Kidney capillary endothelial cell (primary cell): ENCODE data around the gene TMEM245.
A peak's percentile ranks its signal among the peaks of the same experiment; 100 is the strongest.

Experiments used
- DNase-seq: peaks from one replicate; pipeline ENCODE4 v3.0.0-alpha.2; 2018; ENCODE audit warnings: low spot score

The TMEM245 gene

DNA sequence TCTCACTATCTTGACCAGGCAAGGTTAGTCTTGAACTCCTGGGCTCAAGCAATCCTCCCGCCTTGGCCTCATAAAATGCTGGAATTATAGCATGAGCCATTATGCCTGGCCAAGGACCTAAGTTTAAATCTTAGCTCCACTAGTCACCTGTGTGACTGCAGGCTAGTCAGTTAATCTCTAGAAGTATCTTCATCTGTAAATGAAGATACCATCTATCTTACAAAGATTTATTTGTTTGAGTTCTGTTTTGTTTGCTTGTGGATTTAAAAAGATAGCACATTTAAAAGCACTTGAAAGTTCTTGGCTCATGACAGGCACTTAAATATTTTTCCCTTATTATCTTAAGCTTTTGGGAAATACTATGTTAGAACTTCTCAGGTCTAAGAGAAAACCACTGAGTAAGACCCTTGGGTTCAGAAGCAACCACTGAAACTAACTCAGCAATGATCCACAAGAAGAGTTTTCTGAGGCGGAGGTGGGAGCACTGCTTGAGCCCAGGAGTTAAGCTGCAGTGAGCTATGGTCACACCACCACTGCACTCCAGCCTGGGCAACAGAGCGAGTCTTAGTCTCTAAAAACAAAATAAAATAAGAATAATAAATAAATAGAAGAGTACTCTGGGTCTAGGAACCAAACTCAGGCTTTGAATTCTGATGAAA, 19.1 kb downstream of the TMEM245 start:
- no peak for DNase-seq

DNA sequence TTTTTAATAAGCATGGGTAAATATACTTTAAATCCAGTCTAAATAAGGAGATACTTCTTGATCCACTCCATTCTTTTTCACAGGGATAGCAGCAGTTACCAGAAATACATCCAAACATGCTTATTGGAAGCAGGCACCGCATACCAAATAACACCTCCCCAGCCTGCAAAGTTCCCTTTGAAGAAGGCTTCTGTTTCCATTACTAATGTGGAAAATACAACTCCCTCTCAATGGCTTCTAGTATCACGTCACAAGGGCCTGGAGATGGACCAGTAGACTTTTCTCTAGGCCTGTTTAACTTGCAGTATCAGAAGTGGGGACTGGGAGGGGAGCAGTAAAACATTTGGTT, 20.8 kb downstream of the TMEM245 start:
- DNase-seq, result no peak

DNA sequence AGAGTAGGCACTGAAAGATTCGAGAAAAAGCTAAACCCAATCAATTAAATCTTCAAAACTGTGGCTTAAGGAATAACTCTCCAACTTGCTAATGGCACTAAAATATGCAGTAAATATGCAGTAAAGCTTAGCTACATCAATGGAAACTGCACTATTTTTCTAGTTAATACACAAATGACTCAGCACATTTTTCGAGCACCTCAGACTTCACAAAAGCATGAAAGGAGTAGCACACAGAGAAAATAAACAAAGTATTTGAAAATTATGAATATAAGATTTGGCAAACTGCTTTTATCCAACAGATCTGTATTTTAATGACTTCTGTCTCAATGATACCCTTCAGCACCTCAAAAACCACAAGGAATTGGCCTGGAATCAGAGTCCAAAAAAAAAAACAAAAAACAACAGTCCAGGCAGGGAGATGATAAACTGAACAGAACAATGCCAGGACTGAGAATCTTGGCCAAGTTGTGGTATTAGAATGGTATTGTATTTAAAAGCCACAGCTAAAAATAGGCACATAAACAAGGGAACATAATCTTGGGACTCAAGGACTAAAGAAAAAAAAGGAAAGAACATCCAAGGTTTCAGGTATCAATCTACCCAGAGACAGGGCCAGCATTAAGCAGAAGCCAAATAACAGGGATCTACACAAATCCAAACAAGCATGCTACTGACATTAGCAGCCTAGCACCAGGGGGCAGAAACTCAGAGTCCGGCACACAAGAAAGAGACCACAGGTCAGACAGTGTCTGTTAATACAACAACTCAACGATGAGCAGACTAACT, 21.4 kb downstream of the TMEM245 start:
- no peak for DNase-seq

DNA sequence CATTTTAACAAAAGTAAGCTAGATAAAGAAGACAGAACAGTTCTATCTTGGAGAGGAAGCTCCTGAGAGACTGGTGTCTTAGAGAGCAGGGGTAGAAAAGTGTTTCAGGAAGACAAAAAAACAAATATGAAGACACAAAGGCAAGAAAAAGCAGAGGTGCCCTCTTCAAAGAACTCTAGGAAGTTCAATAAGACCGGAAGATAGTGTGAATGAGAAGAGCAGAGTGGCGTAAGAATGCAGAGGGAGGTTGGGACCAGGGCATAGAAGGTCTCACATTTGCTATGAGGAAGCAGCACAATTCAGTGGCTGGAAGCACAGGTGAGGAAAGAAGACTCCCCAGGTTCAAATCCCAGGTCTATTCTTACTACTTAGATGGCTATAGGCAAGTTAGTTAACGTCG, 22.6 kb downstream of the TMEM245 start:
- DNase-seq, result no peak

DNA sequence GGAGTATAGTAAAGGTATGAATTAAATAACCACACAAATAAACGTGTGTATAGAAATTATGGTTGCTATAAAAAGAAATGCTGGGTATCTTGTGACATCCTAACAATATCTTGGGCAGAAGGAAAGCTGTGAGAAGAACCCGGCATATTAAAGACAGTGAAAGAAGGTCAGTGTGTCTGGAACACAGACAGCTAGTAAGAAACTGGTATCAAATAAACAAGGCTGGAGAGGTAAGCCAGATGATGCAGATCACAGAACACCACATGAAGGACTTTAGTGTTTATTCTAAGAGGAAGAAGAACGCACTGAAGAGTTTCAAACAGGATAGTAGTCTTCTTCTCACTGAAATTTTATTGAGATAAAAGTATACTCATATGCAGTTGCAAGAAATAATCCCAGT, 24.4 kb downstream of the TMEM245 start:
- no peak for DNase-seq

DNA sequence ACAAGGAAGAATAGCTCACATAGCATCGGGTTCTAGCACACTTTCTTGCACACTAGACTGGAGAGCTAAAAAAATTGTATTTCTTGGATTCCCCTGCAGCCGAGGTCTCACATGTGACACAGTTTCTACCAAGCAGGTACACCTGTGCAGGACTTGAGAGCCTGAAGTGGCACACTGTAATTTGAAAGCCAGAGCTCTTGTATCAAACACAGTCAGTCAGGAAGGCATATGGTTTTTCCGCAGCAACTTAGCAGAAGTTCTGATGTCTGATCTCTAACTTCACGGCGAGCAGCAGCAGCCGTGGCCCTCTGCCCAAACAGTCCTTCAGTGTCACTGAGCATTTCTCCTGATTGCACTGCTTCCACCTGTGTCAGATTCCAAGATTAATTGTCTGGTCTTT, 25.5 kb downstream of the TMEM245 start:
- DNase-seq, result no peak

DNA sequence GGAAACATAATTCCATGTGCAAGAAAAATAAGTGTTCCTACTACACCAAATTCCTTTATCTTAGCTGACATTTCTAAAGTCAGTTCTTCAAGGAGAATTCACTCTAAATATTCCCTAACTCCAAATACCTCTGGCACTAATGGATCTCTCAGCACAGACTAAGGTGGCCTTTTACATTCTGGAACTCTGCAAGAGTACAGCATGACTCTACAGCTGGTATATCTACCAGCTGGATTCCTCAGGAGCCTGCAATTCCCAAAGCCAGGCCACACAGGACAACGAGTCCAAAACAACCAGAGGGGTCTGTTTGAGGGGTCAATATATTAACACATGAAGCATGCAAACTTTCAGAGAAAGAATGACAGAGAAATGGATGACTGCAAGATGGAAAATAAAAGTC, 27.2 kb downstream of the TMEM245 start:
- DNase-seq, result no peak

DNA sequence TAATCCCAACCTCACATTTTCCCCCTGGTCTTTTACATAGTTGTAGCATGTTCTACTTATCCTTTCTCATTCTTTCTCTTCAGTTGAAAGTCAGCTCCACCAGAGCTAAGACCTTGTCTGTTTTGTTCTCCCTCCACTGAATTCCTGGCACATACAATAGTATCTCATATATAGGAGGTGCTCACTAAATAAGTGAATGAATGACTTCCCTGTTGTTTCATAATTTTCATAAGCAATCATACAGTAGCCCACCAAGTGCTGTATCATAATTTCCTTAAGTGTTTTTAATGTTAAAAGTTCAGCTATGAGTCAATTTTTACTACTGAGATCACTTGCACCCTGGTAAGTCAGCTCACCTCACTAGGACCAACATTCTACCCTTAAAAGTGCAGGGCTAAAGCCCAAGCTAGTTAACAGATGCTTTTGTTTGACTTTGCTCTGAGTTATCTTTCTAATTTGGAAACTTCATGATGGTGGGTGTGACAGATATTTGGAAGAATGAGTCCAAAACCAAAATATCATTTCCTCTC, 27.6 kb downstream of the TMEM245 start:
- DNase-seq, result no peak

DNA sequence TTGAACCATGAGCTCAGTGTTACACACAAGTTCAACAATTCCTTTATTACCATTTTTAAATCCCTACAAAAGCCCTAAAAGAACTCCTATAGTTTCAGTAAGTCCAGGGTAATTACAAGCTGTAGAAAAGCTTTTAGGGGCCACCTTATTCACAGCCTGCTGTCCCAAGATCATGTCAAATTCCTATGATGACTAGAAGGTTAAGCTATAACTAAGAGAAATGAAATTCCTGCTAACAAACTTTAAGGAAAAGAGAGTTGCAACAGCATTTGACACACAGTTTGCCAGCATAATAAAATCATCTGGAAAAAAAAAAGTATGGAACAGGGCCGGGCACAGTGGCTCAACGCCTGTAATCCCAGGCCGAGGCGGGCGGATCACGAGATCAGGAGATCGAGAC, 31.5 kb downstream of the TMEM245 start:
- no peak for DNase-seq

DNA sequence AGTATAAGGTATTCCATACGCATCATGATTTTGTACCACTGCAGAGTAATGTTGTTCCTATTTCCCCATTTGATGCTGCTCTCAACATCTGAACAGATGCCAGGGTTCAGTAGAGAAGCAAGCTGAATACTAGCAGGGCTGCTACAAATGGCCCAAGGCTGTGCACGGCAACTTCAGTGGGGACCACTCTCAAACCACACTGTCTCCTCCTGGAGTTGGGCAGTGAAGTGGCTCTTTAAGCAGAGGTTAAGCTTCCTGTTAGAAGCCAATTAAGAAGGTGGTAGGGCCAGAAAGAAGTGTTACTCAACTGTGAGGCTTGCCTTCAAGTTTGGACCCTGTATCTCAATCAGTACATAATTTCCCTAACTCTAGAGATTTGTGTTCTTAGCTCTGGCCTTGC, 32.0 kb downstream of the TMEM245 start:
- no peak for DNase-seq

DNA sequence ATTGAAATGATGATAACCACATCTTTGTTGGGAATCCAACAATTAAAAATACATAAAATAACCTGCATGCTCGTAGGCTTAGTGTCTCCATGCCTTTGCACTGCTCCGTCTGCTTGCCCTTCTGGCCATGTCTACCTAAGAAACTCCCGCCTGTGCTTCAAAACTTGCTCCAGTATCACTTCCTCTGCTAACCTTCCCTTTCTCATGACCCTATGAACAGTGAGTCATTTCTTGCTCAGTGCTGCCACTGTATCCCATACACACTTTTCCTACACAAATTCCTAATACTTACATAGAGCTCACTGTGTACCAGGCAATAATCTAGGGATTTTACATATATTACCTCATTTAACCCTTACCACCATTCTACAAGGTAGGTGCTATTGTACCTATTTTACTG, 33.5 kb downstream of the TMEM245 start:
- no peak for DNase-seq

DNA sequence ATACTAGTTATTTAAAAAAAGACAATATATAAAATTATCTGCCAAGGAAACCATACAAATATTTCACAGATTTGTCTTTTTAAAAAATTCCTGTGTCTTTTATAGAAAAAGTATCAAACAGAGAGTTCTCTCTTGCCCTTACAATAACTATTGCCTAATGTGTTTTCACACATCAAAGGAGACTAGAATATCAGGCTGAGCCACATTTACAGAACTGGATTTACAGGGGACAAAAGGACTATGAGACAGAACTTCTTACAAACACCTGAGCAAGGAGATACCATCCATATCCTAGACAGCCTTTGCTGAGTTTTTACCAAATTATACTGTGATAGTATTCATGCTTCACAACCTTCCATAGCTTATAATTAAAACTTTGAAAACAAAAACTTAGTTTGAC, 34.2 kb downstream of the TMEM245 start:
- no peak for DNase-seq

DNA sequence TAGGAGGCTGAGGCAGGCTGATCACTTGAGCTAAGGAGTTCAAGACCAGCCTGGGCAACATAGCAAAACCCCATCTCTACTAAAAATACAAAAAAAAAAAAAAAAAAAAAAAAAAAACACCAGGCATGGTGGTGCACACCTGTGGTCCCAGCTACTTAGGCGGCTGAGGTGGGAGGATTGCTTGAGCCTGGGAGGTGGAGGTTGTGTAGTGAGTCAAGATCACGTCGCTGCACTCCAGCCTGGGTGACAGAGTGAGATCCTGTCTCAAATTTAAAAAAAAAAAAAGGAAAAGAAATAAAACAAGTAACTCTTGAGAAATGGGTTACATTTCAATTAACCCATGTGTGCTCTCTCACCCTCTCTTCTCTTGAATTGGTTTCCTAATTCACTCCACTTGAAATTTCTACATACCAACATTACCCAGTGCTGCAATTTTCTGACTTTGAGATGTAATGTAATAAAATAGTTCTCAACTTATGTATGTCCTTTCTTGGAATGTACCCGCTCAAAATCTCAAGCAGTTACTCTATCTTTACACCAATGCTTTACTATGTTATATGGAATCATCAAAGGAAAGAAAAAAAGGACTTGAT, 35.8 kb downstream of the TMEM245 start:
- DNase-seq, result no peak

DNA sequence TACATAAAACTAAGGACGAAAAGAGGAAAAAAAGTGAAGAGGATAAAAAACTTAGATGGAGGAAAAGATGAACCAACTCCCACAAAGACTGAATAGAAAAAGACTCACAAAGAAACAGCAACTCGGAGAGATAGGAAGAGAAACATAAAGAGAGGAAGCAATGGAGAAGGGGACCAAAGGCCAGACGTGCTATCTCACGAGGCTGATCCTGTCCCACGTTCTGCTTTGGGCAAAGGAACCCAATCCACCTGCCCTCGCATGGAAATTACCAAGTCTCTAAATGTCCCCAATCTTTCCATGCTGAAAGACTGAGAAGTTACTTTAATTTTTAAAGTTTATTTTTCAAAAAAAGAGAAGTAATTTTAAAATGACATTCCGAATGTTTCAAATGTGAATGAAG, 36.6 kb downstream of the TMEM245 start:
- no peak for DNase-seq

DNA sequence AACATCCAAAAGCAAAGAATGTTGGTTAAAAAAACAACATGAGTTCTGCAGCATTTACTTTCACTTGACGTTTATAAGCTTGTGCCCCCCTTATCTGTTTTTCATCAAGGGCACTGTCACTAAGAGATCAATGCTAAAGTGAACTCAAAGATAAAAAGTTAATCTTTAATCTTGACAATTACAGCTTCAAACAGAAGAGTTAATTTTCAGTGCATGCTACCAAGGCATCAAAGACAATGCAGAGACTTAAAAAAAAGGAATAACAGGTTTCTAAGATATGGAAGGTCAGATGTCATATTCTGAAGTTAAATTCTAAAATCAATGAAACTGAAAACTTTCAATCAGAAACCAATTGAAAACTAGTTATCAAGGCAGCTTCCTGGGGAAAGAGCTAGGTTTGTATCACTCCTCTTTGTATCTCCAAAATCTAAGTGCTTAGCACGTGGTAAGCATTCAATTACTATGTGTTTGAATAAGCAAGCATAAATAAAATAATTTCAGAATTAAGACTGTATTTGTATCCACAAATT, 37.6 kb downstream of the TMEM245 start:
- no peak for DNase-seq

DNA sequence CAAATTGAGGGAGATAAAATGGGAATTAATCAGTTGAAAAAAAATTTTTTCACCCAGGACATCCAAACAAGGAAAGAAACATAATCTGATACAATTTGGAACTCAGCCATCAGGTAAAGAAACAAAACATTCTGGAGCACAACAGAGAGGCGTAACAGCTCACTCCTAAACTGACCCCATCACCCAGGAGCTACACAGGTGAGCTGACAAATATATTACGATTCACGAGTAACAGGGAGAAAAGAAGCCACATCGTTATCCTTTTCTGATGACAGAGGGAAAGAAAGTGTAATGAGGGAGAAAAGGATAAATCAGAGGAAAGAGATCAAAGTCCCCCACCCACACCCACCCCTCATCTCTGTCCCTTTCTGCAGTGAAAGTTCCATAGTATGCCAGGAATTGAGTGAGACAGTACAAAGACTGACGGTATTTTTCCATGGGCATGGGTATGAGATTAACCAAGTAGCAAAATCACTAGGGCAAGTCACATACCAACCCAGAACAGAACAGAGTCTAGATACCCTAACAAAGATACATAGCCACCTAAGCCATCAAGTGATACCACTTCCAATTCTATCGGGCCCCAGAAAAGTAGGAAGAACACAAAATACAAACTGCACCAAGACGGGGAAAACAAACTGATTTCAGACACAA, 45.4 kb downstream of the TMEM245 start:
- no peak for DNase-seq

DNA sequence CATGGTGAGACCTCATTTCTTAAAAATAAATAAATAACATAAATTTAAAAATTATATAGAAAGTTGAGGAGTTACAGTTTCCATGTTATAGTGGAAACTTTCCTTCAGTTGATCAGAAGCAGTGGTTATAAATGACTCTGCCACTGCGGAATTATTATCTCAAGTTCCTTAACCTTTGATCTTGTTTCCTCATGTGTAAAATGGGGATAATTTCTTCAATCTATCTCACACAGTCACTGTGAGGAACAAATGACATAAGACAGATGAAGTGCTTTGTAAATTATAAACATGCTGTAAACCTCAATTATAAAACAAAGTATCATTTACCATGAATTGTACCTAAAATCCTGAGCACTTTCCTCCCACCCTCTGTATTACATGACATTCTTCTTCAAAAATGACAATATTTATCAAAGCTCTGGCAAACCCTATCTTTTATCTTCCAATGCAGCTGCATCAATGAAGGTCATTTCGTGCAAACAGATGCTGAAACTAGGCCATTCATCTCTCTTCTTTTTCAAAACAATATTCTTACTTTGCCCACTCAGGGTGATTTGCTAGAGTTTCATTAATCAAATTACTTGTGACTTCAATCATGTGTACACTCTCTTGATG, 46.8 kb downstream of the TMEM245 start:
- no peak for DNase-seq

DNA sequence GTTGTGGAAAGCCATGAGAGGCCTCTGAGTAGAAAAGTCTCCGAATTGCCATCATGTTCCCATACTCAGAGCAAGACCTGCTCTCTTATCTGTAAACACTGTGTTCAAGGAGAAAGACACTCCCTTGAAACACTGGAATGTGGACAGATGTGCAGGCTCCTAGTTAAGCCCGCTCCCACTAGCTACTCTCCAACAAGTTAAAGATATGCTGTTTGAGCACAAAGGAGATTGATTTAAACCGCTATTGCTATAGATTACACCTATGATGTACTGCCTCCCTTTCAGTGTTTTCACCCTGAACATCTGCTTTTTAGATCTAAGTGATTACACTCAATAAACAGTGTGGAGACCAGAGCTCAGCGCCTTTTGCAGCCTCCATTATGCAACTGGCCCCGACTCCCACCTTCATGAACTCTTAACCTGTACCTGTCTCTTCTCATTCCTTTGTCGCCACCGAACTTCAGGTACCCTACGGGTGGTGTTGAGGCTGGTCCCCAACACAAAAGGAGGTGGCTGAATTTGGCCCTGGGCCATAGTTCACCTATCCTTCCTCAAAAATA, 47.5 kb downstream of the TMEM245 start:
- DNase-seq, result no peak

DNA sequence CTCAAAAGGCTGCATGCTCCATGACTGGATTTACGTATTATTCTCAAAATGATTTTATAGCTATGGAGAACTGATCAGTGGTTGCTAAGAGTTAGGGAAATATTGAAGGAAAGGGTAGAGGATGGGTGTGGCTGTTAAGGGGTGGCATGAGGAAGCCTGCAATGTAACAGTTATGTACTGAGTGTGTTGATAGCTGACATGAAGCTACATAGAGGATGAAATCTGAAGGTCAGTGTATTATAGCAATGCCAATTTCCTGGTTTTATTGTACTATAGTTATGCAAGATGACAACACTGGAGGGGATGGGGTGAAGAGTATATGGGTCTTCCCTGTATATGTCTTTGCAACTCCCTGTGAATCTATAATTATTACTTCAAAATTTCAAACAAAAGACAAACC, 51.0 kb downstream of the TMEM245 start:
- DNase-seq, result no peak

DNA sequence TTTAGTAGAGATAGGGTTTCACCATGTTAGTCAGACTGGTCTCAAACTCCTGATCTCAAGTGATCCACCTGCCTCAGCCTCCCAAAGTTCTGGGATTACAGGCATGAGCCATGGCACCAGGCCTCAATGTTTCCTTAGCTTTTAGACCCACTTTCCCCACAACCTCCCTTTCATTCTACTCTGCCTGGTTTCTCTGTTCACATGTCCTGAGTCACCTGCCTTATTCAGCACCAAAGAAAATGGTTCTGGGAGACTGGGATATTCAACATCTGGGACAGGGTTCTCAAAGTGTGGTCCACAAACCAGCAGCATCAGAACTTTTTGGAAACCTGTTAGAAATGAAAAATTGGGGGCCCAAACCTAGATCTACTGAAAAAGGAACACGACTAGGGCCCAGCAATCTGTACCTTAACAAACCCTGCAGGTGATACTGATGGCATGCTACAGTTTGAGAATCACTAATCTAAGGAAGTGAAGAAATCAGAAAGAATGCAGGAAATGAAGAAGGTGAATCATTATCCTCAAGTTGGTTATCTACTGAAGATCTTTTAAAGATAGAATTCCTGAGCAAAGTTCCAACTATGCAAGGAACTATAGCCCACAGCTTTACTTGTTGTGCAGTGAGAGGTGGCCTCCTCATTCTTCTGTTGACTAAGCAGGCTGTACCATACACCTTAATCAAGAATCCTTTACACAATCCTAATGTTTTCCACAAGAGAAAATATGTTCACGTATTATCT, 54.6 kb downstream of the TMEM245 start:
- peak; percentile 28 for DNase-seq

DNA sequence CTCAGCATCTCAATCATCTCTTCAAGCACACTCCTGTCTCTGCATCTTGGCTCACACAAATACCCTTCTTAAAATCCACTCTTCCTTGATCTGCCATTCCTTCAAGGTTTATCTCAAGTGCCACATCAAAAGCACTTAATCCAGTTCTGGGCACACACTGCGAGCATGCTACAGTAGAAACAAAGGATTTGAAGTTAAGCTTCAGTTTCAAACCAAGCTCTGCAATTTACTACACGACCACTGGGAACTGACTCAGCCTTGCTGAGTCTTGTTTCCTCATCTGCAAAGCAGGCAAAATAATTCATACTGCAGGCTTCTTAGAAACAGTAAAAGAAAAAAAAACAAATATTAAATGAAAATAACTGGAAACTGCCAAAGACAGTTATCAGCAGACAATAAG, 56.0 kb downstream of the TMEM245 start:
- peak; percentile 29 for DNase-seq
